CMK (cell line): ENCODE measurements around the gene CLN5.
"Not testable (repeated sequence)": the region's sequence is repeated elsewhere in the genome, so short reads cannot be mapped to it uniquely, and the experiment has no call there.

Source experiments
- DNase-seq: peaks from one replicate; pipeline ENCODE4 v3.0.0-alpha.2; 2010; ENCODE audit warnings: low read depth

Gene CLN5

DNA sequence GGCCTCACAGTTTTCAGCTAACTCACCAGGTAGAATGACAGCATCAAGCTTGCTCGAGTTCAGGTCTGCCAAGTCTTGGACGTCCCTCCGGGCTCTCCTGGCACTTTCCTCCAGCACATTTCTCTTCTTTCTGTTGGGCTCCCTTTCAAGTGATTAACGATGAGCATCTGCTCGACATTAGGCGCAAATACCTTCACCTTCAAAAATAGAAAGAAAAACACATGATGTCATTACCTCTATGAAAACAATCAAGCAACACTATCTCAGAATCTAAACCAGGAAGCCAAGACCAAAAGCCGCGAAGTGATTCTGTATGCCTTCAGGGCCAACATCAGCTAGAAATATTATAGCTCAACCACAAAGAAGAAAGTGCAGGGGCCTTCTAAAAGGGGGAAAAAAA, 15.4 kb upstream of the CLN5 start:
- no peak for DNase-seq

DNA sequence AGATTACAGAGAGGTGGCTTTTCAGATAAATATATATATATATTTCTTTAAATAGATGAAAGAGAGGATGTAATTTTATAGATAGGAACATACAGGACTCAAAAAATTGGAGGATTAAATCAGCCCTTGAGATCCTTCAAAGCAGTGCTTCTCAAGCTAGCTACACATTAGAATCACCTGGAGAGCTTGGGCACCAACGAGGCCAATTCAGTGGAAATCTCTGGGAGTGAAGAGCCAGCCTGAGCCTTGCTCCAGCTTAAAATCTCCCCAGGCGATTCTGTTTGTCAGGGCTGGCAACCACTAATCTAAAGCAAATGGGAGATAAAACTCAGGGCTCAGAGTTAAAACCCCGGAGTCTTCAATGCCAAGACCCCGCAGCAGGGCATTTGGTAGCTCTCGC, 15.0 kb upstream of the CLN5 start:
- DNase-seq = no peak

DNA sequence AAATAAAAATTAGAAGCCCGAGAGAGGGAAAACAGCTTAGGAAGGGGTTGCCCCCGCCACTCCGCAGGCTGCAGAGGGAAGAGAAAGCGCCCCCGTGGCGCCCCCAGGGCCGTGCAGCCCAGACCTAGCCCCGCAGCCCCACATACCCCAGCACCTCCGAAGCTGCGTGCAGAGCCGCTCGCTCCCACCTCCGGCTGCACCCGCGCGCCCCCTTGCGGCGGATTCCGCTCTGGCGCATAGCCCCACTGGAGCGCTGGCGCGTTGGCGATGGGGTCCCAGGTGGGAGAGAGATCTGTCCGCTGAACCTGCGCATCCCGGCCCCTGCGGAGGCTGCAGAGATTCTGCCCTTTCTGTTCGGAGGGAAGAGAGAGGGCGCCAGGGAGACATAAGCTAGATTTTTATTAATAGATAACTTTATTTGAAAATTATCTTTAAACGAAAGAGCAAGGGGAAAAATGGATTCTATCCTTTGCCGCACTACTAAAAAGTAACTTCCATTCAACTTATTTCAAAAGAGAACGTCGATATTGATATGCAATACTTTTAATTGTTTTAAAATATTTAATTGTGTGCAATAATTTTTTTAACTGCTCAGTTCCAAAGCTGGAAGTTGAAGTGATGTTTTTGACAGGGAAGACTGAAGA, 11.7 kb upstream of the CLN5 start:
- DNase-seq = peak; percentile 57

GRCh38 chr13:76982061-76982460, 9.8 kb upstream of the CLN5 start:
- no peak for DNase-seq

- DNase-seq = no peak
Measured at GRCh38 chr13:76983676-76984075, 8.2 kb upstream of the CLN5 start.

DNA sequence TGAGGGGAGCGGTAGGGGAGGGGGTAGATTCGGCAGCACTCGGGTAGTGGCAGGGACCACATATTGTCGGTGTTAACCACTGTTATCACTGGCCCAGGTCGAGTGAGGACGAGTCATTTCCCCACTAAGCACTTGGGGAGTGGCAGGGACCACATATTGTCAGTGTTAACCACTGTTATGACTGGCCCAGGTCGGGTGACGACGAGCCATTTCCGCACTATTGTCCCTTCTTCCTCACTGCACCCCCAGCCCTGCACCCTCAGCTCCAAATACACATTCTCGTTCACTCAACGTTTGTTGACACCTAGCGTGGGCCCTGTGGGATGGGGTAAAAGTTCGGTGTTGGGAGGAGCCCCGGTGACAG, 467 bp upstream of the CLN5 start:
- no peak for DNase-seq

DNA sequence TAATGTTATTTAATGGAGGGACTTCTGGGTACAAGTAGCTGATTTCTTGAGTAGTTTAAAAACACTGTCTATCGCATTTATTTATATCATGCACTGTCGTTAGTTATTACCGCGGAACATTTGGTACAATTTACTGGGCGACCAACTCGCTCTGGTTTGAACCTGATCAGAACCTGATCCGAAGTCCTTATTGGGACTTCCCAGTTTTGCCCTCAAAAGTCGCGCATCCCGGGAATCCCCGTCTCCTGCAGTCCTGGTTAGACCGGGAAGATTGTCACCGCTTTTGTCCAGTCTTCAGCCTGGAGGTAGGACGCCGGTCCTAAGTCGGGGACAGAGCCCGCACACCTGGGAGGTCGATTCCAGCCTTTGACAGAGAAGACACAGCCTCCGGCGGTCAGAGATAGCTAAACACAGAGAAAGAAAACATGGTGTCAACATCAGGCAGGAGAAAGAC, 694 bp downstream of the CLN5 start:
- no peak for DNase-seq

DNA sequence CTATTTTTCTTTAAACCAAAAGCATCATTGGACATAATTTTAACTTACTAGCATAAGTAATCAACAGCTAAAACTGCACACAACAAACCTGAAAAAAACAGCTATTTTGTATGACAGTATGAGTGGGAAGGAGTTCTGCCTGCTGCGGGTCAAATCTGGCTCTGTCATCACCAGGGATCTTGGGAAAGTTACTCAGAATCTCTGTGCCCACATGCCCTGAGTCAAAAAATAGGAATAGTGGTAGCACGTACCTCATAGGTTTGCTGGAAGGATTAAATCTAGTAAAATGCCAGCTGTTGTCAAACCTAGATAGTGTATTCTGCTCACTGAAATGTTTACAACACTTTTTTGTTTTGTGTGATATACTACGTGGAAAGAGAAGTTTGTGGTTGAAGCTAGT, 1.1 kb downstream of the CLN5 start:
- no peak for DNase-seq

- DNase-seq = no peak
Measured at GRCh38 chr13:76993473-76993872, 1.6 kb downstream of the CLN5 start.

DNA sequence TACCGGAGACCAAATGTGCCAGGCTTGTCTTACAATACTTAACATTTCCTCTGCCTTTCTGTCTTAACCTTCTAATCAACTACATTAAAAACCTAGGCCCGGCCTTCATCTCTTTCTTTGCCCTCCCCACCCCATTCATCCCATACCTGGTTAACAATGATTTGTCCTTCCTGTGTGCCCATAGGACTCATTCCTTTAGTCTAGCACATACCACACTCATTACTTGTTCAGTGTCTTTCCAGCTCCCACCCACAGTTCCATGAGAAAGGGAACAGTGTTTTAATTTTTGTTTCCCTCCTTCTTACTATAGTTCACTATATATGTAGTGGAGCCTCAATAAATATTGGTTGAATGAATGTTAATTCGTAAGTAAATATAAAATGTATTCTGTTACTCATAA, 2.4 kb downstream of the CLN5 start:
- DNase-seq = no peak

GRCh38 chr13:77000475-77000874, 8.6 kb downstream of the CLN5 start:
- no peak for DNase-seq

- no peak for DNase-seq
Measured at GRCh38 chr13:77001540-77001939, 9.7 kb downstream of the CLN5 start.

DNA sequence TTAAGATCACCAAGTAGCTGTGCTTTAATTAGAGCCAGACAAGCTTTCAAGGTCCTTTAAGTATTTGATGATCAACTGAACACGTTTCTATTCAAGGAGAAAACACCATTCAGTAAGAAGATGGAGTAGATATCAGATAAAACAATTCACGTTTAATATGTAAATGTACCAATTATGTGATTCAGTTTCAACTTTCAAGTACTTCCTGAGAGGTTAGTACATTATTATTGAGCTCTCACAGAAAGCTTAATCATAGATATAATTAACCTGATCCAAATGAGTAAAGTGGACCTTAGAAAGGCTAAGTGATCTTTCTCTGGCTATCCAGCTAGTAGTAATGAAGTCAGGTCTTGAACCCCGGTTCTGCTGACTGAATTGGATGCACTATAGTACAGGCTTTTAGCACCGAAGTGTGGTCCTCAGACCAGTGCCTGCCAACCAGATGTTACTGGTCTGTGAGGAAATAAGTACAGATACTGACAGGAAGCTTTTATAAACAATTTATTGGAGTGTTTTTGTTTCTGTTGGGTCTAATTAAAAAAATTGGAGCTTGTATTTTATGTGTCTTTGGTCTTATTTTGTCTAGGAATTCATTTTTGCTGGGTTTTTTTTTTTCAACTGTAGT, 10.2 kb downstream of the CLN5 start:
- no peak for DNase-seq

DNA sequence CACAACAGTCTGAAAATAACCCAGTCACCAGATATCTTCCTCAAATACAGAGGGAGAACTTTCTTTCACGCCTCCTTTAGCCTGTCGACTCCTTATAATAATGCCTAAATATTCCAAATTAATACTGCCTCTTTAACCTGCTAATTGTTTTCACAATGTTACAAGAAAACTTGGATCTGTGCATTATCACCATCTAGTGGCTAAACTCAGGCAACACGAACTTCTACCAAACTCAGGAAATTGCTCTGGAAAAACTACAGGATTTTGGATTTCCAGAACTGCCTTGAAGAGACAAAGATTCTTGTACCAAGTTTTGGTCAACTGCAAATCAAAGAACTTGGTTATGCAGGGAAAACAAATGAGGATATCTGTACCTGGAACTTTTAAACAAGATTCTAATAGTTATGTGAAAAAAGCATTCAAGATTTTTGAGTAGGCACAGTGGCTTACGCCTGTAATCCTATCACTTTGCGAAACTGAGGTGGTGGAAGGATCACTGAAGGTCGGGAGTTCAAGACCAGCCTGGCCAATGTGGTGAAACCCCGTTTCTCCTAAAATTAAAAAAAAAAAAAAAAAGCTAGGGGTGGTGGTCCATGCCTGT, 10.8 kb downstream of the CLN5 start:
- no peak for DNase-seq

GRCh38 chr13:77008337-77008736, 16.5 kb downstream of the CLN5 start:
- DNase-seq = not testable (repeated sequence)

DNA sequence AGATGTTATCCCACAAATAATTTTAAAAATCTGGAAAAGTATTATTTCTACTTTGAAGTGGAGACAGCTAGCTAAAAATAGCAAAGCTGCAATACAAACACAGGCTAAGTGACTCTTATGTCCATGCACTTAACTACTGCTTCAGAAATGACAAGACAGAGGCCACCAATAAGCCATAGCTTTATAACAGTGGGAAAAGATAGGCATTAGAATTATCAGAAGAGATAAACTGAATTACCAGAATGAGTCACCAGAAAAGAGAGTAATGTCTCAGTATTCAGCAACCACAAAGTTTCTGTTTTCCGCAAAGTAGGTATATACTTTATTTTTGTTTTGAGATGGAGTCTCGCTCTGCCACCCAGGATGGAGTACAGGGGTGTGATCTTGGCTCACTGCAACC, 17.1 kb downstream of the CLN5 start:
- DNase-seq = no peak

GRCh38 chr13:77009719-77010118, 17.8 kb downstream of the CLN5 start:
- not testable (repeated sequence) for DNase-seq

DNA sequence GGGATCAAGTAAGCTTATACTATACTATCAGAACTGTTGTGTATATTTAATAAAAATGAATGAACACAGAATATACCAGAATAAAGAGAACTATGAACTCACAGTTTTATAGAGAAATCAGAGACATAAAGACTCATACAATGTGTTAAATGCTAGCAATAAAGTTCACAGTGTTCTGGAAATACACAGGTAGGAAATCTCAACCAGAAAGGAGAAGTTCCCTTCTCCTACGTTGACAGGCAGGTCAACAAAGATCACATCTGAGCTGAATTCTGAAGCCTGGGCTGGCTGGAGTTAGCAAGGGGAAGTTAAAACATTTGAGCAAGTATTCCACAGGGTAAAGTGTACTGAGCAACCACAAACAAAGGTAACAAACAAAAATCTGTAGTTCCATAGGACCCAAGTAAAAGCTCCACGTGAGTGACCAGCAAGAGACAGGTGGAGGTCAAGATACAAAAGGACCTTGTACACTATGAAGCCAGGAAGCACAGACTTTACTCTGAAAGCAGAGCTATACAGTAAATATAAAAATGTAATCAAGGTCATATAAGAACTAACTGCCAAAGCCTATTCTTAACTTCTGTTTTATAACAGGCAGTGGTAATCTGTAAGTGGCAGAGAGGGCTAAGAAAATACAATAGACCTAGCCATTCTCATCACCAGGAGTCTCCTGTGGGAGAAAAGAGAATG, 22.1 kb downstream of the CLN5 start:
- DNase-seq = no peak

- no peak for DNase-seq
Measured at GRCh38 chr13:77014906-77015685, 23.2 kb downstream of the CLN5 start.

DNA sequence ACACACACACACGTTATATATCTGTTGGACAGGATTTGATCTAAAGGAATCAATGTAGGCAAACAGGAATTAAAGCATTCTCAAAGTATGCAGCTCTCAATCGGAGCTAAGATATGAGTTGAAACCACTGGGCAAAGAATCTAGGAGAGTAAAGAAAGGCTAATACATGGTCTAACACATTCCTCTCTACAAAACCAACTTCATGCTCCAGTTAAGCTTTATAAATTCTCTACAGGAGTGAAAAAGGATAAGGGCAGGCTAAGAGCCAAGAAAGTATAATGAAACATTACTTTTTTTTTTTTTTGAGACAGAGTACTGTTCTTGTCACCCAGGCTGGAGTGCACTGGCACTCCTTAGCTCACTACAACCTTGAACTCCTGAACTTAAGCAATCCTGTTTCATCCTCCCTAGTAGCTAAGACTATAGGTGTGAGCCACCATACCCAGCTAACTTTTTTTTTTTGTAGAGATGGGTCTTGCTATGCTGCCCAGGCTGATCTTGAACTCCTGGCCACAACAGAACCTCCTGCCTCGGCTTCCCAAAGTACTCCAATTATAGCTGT, 24.5 kb downstream of the CLN5 start:
- DNase-seq = no peak

DNA sequence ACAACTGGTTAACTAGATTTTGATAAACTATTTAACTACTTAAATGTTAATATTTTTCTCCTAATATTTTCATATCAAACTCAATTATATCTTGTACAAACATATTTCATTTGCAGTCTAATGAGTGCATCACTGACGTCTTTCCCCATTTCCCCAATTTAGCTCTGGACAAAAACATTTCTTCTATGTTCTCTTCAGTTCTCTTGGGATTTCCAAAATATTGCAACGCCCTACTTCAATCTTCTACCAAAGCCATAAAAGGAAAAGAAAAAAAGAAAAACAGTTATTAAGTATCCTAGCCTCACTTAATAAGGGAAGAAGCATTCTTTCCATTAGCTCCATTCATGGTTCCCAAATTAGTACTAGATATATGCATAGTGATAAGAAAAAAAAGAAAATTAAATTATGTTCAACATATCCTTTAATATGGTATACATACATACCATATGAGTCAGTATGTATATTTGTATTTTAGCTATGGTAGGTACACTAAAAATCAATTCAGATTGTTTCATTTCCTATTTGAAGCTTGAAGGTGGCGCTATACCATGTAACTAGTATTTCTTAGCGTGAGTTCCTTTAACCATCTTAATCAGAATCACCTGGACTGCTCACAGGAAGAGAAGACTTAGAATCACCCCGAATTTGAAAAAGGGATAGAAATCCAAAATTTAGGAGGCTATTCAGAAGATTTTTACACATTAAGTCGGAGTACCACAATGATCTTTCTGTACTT, 25.2 kb downstream of the CLN5 start:
- no peak for DNase-seq
